HepG2 (cell line): Measurements from ENCODE around the gene NDUFV1. TPM values are rescaled to one million over a fixed set of nuclear protein-coding genes. Genes with fewer than 3 reads are reported as not detected.
A peak's percentile ranks its signal among the peaks of the same experiment; 100 is the strongest.

Experiments
- CSRNP1 ChIP-seq: sonication (generic); formaldehyde crosslinking; IDR thresholded peaks from 2 replicates; pipeline ENCODE4 v1.8.1; 2023; ENCODE audit warnings: mild to moderate bottlenecking, missing genetic modification reagents
- ERF ChIP-seq: IDR thresholded peaks from 2 replicates; pipeline ENCODE4 v1.6.1; 2018; ENCODE audit warnings: missing biosample characterization, missing genetic modification reagents
- ETV6 ChIP-seq: sonication (generic); formaldehyde crosslinking; conservative IDR thresholded peaks from 2 replicates; pipeline ENCODE4 v1.4.0; 2020; ENCODE audit warnings: missing genetic modification reagents
- FLYWCH1 ChIP-seq: sonication (generic); formaldehyde crosslinking; IDR thresholded peaks from 2 replicates; pipeline ENCODE4 v1.8.1; 2023; ENCODE audit warnings: mild to moderate bottlenecking, missing genetic modification reagents
- FOXP4 ChIP-seq: sonication (generic); formaldehyde crosslinking; IDR thresholded peaks from 2 replicates; pipeline ENCODE4 v1.4.0; 2020; ENCODE audit warnings: missing genetic modification reagents
- HNRNPLL ChIP-seq: fragments of 200-400 bp; formaldehyde crosslinking; IDR thresholded peaks from 2 replicates; pipeline ENCODE4 v1.6.1; 2017; ENCODE audit warnings: mild to moderate bottlenecking, low read depth, low read length; ENCODE audit not compliant: poor library complexity, severe bottlenecking
- HOXA5 ChIP-seq: sonication (generic); formaldehyde crosslinking; IDR thresholded peaks from 2 replicates; pipeline ENCODE4 v1.4.0; 2020; ENCODE audit warnings: missing genetic modification reagents
- MTA1 ChIP-seq: sonication (generic); formaldehyde crosslinking; IDR thresholded peaks from 2 replicates; pipeline ENCODE4 v1.4.0; 2020; ENCODE audit warnings: missing genetic modification reagents, mild to moderate bottlenecking, borderline replicate concordance
- SALL1 ChIP-seq: sonication (generic); formaldehyde crosslinking; IDR thresholded peaks from 2 replicates; pipeline ENCODE4 v1.8.0; 2022; ENCODE audit warnings: mild to moderate bottlenecking, missing genetic modification reagents
- SUZ12 ChIP-seq: fragments of 150-350 bp; IDR thresholded peaks from 2 replicates; pipeline ENCODE4 v1.6.1; 2014; ENCODE audit warnings: low read depth, low read length
- SYNCRIP ChIP-seq: fragments of 200-400 bp; formaldehyde crosslinking; IDR thresholded peaks from 2 replicates; pipeline ENCODE4 v1.6.1; 2018; ENCODE audit warnings: mild to moderate bottlenecking, low read depth, low read length; ENCODE audit not compliant: insufficient read depth
- TAF1 ChIP-seq: sonication (generic); formaldehyde crosslinking; IDR thresholded peaks from 2 replicates; pipeline ENCODE4 v1.4.0; 2020; ENCODE audit warnings: missing genetic modification reagents
- TRAFD1 ChIP-seq: sonication (generic); formaldehyde crosslinking; IDR thresholded peaks from 2 replicates; pipeline ENCODE4 v1.5.1; 2020; ENCODE audit warnings: missing genetic modification reagents, mild to moderate bottlenecking, borderline replicate concordance
- YEATS2 ChIP-seq: sonication (generic); formaldehyde crosslinking; IDR thresholded peaks from 2 replicates; pipeline ENCODE4 v1.4.0; 2020; ENCODE audit warnings: missing genetic modification reagents, borderline replicate concordance
- ZFP1 ChIP-seq: IDR thresholded peaks from 2 replicates; pipeline ENCODE4 v1.6.1; 2016
- ZFY ChIP-seq: sonication (generic); formaldehyde crosslinking; IDR thresholded peaks from 2 replicates; pipeline ENCODE4 v1.4.0; 2020; ENCODE audit warnings: missing genetic modification reagents
- ZIK1 ChIP-seq: sonication (generic); formaldehyde crosslinking; IDR thresholded peaks from 2 replicates; pipeline ENCODE4 v1.5.0; 2020; ENCODE audit warnings: mild to moderate bottlenecking, low read depth, missing genetic modification reagents, borderline replicate concordance
- ZNF253 ChIP-seq: sonication (generic); formaldehyde crosslinking; IDR thresholded peaks from 2 replicates; pipeline ENCODE4 v1.8.0; 2022; ENCODE audit warnings: mild to moderate bottlenecking, missing genetic modification reagents, borderline replicate concordance
- ZNF513 ChIP-seq: sonication (generic); formaldehyde crosslinking; conservative IDR thresholded peaks from 2 replicates; pipeline ENCODE4 v1.5.0; 2020; ENCODE audit warnings: missing genetic modification reagents
- ZNF557 ChIP-seq: sonication (generic); formaldehyde crosslinking; IDR thresholded peaks from 2 replicates; pipeline ENCODE4 v1.4.0; 2020; ENCODE audit warnings: missing genetic modification reagents
- ZZZ3 ChIP-seq: sonication (generic); formaldehyde crosslinking; IDR thresholded peaks from 2 replicates; pipeline ENCODE4 v1.4.0; 2020; ENCODE audit warnings: missing genetic modification reagents, mild to moderate bottlenecking, borderline replicate concordance
- polyA plus RNA-seq, 8 experiments: library from polyadenylated mRNA; depleted of rRNA in 3 of 8; stranded (reverse) in 7 of 8; unstranded in 1 of 8; fragments of >200 nt; fragmentation: Illumina TruSeq in 4 of 8; extraction: Trizol in 4 of 8; gene quantifications; 2 replicates each; pipeline versions ENCODE4 v1.2.1 to v1.2.3, GENCODE V29; 2011 to 2016; ENCODE audit warnings: low read depth in 4 of 8, missing spikeins in 1 of 8, mixed read lengths in 1 of 8; ENCODE audit not compliant: insufficient read depth in 1 of 8
- total RNA-seq, 5 experiments: library from RNA; depleted of rRNA; stranded (reverse); fragments of >200 nt; fragmentation: Illumina TruSeq; extraction: Trizol; gene quantifications; 2 replicates each; pipeline ENCODE4 v1.2.3, GENCODE V29; 2016; ENCODE audit warnings: low read depth in 1 of 5
- TF ChIP-seq, protein P1 (sequence below): IDR thresholded peaks from 2 replicates; pipeline ENCODE4 v1.6.1; 2016; ENCODE audit warnings: low read depth, borderline replicate concordance

Gene NDUFV1
- total and polyA plus RNA-seq, 2 of the 13 experiments (the other 11 are each of a cell fraction or from before 2014, with no cell fraction given): 88.9 to 137 TPM

DNA sequence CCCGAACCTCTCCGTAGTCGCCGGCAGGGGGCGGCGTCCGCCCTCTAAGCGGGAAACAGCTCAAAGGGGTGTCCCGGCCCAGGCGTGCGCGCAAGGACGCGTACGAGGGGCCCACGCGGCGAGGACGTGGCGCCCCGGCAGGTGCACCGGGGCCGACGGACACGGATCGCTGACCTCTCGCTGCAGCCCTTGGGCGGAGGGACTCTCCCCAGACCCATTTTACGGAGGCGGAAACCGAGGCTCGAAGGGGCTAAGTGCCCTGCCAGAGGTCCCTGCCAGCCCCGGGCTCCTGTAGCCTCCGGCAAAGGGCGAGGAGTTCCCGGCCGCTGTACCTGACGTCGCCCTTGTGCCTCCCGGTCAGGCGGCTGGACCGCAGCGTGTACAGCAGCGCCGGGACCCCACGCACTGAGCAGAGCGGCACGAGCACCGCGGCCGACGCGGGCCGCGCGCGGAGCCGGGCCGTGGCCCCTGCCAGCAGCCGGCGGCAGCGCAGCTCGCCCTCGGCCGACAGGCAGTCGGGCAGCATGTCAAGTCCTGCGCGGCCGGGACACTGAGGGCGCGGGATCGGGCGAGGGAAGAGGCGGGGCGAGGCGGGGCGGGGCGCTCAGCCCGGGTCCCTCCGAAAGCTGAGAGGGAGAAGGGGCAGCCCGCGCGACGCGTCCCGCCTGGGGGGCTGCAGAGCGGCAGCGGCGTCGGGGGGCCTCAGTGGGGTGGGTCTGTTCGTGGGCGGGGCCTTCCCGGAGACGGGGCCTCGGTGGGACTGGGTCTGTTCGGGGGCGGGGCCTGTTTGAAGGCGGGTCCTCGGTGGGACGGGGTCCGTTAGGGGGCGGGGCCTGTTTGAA lies 22.9 kb downstream of the NDUFV1 start, which contains the start of gene NUDT8 (continued):
- TF ChIP-seq TRAFD1 (CRISPR knock-in tag) (no peak), ETV6 (CRISPR knock-in tag) (peak; percentile 53; the same call in 1 of the 2 replicates), ZNF253 (CRISPR knock-in tag) (peak; percentile 95), CSRNP1 (CRISPR knock-in tag) (peak; percentile 82; the same call in 1 of the 2 replicates), ZFY (CRISPR knock-in tag) (peak; percentile 81), FLYWCH1 (peak; percentile 49; the same call in 1 of the 2 replicates), ZNF513 (no peak), ZIK1 (peak; percentile 25), SYNCRIP (no peak), HOXA5 (CRISPR knock-in tag) (peak; percentile 82), YEATS2 (CRISPR knock-in tag) (no peak), FOXP4 (0 out of 2 replicates have a peak, but pooled peaks have one; percentile 22), ZFP1 (CRISPR knock-in tag) (0 out of 2 replicates have a peak, but pooled peaks have one; percentile 37), ERF (CRISPR knock-in tag) (peak; percentile 66; the same call in 1 of the 2 replicates), ZNF557 (CRISPR knock-in tag) (peak; percentile 79; the same call in 1 of the 2 replicates), TAF1 (peak; percentile 47; the same call in 1 of the 2 replicates), SUZ12 (no peak), HNRNPLL (peak; percentile 14), SALL1 (CRISPR knock-in tag) (peak; percentile 68), ZZZ3 (CRISPR knock-in tag) (0 out of 2 replicates have a peak, but pooled peaks have one; percentile 47), MTA1 (CRISPR knock-in tag) (peak; percentile 43; the same call in 1 of the 2 replicates)
- TF ChIP-seq, protein P1, sequence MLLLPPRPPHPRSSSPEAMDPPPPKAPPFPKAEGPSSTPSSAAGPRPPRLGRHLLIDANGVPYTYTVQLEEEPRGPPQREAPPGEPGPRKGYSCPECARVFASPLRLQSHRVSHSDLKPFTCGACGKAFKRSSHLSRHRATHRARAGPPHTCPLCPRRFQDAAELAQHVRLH (CRISPR knock-in tag): no peak
